ENCODE results near the gene IGF2.
"Not testable (repeated sequence)": the region's sequence is repeated elsewhere in the genome, so short reads cannot be mapped to it uniquely, and the experiment has no call there.

The IGF2 gene

DNA sequence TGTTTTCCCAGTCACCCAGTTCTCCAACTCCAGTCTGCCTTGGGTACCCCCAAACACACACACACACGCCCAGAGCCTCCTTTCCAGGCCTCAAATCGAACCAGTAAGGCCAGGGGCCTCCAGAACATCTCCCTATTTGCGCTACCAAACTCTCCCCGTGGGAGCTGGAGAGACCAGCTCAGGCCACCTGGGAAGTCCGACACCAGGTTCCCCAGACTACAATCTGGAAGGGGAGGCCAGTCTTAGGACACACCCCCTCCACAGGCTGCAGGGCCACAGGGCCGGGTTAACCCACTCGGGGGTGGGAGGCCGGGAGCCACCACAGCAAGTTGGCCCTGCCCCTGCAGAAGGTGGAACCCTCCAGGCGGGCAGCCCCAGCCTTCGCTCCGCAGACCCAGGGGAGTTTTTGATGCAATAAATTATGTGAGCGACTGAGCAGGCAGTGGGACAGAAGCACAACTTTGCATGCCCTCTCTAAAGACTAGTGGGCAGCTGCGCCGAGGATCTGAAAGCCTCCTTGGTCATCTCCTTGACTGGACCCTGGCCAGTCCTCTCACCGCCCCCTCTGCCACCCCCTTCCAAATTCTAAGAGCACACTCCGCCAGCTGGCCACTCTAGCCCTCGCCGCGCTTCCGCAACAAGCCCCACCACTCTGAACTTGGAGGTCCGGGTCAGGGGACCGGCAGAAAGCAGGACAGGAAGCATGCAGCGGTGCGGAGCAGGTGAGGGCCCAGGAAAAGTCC is 2.8 kb downstream of the IGF2 start:
- DNase-seq (ENCODE audit: low read depth) = no peak

DNA sequence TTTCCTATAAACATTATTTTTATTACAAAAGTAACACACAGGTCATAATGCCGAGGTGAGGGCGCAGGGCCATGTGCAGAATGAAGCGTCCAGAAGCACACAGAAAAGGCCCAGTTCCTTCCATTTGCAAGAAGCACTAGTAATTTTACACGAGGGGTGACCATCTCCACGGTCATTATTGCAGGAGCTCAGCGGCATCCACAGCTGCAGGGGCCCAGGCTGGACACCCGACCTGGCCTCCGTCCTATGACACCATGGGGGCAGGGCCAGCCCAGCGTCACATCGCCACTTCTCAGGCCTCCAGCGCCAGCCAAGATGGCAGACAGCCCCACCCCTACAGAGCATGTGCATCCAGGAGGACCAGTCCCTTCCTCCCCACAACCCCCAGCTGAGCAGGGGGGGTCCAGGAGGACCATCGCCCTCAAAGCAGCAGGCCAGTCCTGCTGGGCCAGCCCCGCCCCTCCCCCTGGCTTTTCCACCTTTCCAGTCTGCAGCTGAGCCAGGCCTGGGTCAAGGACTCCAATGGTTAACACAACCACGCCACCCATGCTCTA is 3.5 kb downstream of the IGF2 start:
- no peak for DNase-seq (ENCODE audit: low read depth)

DNA sequence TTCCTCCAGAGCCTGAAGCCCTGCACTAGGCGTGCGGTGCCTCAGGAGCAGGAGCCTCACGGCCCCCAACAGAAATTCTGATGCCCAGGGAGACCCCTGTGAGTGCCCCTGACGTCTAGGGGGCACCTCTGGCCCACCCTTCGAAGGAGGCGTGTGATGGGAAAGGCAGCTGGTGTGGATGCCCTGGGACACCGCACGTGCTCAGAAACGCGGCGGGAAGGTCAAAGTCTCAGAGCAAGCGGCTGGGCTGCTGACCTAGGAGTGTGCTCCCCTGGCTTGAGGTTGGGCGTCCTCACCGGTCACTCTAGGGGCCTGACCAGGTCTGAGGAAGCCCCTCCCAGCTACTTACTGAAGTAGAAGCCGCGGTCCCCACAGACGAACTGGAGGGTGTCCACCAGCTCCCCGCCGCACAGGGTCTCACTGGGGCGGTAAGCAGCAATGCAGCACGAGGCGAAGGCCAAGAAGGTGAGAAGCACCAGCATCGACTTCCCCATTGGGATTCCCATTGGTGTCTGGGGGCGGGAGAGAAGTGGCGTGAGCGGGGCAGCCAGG is 4.1 kb downstream of the IGF2 start:
- no peak for DNase-seq (ENCODE audit: low read depth)

DNA sequence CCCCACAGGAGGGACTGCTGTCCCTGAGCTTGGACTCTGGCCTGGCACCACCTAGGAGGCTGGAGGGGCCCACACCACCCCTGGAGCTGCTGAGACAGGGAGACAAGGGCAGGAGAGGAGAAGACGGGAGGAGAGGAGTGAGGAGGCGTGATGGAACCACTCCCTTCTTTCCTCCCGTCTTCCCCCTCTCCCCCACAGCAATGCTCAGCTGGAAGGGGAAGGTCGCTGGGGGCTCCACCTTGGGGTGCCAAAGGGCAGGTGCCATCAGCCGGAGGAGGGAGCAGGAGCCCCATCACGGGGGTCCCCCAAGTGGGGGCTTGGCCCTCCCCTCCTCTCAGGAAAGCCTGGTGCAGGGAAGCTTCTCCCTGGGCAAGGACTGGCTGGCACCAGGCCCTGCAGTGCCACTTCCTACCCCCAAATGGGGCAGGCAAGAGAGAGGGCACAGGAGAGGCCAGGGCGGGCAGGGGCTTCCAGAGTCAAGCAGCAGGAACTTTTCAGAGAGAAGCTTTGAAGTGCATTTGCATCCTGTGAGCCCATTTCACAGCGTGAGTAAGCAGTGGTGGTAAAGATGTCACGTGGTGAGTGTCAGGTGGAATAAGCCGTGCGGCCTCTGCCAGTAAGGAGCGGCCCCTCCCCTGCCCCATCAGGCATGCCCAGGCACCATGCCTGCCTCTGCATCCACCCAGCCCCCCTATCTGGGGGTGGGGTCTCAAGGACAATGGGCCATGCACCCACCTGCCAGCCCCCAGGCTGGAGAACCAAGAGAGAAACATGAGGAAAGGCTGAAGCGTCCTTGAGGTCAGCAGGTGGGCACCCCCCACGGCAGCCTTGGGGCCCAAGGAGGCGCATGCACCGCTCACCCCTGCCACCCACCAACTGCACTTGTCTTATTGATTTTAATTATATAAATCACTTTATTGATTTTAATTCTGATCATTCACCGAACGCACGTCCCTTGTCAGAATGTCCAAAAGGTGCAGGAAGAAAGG is 4.9 kb downstream of the IGF2 start:
- no peak for DNase-seq (ENCODE audit: low read depth)

DNA sequence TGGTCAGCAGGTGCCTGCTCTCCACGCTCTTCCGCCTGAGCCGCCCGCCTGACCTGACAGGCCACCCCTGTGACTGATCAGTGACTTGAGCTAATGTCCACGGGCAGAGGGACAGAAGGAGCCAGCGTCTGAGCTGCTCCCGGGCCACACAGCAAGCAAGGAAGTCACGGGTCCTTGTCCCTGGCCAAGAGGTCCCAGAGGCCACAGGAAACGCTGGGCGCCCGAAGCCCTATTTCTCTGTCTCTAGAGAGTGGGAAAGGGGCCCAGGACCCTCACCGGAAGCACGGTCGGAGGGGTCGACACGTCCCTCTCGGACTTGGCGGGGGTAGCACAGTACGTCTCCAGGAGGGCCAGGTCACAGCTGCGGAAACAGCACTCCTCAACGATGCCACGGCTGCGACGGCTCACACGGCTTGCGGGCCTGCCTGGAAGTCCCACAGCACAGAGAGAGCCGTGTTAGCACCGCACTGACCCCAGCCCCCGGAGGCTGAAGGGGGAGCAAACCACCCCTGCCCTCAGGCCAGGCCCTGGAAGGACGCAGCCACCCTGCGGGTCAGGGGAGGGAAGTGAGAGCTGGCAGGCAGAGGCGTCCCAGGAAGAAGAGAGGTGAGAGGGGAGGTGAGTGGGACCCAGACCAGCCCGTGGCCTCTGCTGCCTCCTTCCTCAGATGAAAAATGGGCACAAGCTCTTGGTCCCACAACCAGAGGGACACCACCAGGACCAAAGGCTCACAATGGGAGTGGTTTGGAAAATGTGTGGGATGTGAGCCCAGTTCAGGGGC is 5.8 kb downstream of the IGF2 start:
- no peak for DNase-seq (ENCODE audit: low read depth)

DNA sequence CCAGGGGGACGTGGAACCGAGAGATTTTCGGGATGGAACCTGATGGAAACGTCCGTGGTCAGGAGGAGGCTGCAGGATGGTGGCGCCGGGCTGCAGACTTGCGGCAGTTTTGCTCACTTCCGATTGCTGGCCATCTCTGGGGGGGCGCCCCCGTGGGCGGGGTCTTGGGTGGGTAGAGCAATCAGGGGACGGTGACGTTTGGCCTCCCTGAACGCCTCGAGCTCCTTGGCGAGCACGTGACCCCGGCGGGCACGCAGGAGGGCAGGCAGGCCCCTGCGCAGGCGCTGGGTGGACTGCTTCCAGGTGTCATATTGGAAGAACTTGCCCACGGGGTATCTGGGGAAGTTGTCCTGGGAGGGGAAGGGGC is 6.3 kb downstream of the IGF2 start:
- no peak for DNase-seq (ENCODE audit: low read depth)

DNA sequence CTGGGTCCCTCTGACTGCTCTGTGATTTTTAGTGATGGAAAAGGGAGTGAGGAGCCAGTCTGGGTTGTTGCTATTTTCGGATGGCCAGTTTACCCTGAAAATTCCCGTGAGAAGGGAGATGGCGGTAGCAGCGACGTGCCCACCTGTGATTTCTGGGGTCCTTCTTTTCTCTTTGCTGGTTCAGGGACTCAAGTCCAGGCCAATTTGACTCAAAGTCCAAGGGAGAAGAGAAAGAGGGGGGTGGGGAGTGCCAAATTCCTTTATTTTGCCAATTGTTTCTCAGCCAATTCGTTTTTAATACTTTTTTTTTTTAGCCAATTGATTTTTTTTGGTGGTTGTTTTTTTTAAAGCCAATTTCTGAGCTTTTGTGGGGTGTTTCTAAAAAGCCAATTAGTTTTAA is 6.9 kb downstream of the IGF2 start:
- DNase-seq (ENCODE audit: low read depth) = no peak

DNA sequence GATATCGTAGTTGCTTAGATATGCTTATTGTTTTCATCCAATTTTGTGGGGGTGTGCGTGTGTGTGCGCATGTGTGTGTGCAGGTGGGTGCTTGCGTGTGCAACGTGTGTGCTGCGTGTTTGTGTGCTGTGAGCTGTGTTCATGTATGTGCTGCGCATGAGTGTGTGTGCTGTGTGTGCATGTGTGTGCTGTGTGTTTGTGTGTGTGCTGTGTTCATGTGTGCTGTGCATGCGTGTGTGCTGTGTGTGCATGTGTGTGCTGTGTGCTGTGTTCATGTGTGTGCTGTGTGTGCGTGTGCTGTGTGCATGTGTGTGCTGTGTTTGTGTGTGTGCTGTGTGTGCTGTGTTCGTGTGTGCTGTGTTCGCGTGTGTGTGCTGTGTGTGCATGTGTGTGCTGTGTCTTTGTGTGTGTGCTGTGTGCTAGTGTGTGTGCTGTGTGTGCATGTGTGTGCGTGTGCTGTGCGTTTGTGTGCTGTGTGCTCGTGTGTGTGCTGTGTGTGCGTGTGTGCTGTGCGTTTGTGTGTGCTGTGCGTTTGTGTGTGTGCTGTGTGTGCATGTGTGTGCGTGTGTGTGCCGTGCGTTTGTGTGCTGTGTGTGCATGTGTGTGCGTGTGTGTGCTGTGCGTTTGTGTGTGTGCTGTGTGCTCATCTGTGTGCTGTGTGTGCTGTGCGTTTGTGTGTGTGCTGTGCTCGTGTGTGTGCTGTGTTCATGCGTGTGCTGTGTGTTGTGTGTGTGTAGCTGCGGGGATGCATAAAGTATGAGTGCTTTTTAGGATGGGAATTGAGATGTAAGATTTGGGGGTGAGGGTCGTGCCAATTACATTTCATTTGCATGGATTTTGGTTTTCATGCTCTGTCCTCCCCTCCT is 7.6 kb downstream of the IGF2 start:
- DNase-seq (ENCODE audit: low read depth) = no peak

DNA sequence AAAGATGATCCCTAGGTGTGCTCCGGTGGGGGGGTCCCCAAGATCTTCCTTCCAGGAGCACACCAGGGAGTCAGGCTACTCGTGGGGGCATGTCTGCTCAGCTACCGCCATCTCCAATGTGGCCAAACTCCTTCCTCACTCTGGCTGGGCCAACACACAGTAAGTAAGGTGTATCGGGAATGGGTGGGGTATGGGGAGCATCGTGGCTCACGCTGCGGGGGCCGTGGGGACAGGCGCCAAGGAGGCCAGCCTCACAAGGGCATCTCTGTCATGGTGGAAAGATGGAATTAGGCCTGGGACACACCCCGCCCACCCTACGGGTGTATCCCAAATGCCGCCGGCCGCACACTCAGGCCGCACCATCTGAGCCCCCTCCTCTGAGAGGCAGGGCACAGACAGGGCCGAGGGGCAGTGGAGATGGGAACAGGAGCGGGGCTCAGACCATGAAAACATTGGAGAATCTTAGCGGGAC is 8.3 kb downstream of the IGF2 start:
- DNase-seq (ENCODE audit: low read depth) = no peak

DNA sequence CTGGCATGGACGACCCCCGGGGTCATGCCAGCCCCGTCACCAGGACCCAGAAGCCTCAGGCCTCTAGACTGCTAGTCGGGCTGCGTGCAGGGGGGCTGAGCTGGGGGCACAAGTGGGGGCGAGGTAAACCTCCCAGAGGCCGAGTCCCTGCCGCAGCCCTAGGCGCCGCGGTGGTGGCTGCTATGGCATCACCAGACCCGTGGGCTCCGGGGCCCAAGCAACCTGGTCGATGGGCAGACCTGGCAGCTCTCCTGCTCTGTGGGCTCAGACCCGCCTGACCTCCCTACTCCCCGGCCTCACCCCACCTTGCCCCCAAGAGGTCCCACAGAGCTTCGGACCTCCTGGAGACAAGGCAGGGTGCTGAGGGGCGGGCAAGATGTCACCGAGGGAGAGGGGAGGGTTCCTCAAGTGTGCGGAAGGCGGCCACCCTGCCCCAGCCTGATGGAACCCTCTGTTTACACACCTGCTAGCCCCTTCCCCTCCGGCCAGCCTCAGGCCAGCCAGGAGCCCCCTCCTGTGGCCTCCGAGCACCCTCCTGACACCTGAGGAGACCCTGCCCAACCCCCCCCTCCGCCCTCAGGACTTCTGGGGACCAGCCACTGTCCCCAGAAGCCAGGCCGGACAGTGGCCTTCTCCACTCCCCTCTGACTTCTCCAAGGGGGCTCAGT is 9.4 kb downstream of the IGF2 start:
- no peak for DNase-seq (ENCODE audit: low read depth)

DNA sequence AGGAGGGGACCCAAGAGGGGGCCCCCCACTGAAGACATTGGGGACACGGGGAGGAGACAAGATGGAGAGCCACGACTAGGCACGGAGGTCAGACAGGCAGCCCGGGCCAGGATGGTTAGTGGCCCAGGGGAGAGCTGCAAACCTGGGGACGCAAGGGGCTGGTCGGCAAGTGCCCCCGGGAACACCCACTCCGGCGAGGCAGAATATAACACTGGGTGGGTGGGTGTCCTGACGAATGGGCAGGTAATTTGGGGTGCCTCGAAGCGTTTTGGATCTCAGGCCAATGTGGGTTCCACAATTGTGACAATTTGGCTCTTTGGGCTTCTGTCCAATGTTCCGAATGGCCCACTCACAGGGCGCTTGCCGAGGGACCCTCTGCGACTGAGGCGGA is 9.9 kb downstream of the IGF2 start:
- no peak for DNase-seq (ENCODE audit: low read depth)

DNA sequence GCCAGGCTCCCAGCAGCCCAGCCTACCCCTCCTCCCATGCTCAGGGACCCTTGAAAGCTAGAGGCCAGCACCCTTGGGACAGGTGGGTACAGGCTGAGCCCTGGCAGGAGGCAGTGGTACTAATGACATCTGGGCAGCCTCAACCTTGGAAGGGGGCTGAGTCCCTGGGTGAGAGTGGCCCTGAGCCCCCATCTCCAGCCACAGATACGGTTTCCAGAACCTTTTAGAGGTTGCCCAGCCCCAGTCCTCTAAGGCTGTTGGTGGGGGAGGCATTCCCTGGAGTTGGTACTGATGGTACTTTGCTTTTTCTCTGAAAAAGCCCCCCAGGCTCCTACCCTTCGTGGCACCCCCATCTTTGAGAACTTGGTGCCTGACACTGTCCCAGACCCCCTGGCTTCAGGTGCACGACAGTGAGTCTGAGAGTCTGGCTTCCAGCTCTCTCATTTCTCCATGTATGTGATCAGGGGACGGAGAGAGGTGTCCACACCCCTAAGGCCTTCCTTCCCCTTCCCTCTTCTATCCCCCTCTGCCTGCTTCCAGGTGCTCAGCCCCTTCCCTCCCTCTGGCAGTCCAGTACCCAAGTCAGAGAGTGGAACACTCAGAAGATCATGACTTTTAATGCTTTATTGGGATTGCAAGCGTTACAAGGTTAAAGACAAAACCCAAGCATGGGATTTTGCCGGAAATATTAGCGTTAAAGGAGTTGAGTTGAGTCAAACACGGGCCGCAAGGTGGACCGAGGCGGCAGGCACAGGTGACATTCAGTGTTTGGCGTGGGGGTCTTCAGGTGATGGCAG is 10.5 kb downstream of the IGF2 start:
- DNase-seq (ENCODE audit: low read depth) = no peak

DNA sequence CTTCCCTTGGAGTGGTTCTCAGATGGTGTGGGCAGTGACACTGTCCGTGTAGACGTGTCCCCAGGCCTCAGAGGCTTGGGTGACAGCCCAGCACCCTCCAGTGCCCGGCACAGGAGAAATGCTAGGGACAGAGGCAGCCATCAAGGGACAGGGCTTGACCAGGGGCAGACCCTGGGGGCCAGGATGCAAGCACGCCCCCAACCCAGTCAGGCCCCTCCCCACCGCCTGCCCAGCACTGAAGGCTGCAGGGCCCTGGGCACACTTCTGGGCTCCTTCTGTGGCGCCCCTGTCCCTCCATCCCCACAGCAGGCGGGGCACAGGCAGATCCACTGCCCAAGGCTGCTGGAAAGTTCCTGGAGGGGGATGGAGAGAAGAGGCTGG is 11.1 kb downstream of the IGF2 start:
- no peak for DNase-seq (ENCODE audit: low read depth)

DNA sequence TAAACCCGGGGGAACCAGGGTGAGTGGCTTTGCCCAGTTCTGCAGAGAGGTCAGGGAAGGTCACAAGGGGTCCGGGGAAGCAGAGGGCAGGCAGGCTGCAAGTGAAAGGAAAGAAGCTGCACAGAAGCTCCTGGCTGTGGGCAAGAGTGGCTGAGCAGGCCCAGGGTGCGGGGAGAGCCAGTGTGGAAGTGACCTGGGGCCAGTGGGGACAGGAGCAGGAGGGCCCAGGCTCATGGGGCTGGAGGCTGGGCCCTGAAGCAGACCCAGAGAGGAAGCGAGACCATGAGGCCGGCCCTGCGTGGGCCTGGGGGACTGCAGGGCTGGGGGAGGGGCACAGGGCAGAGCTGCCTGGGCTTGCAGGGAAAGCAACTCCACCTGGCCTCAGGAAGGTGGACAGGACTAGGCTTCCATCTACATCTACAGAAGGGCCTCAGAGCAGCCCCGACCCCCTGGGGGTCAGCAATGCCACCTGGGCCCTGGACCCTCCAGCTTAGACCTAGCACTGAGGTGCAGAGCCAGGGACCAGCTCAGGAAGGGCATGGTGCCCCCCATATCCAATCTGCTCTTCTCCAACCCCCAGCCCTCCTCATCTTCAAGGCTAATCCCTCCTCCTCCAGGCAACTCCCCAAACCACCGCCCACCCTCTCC is 11.6 kb downstream of the IGF2 start:
- no peak for DNase-seq (ENCODE audit: low read depth)

DNA sequence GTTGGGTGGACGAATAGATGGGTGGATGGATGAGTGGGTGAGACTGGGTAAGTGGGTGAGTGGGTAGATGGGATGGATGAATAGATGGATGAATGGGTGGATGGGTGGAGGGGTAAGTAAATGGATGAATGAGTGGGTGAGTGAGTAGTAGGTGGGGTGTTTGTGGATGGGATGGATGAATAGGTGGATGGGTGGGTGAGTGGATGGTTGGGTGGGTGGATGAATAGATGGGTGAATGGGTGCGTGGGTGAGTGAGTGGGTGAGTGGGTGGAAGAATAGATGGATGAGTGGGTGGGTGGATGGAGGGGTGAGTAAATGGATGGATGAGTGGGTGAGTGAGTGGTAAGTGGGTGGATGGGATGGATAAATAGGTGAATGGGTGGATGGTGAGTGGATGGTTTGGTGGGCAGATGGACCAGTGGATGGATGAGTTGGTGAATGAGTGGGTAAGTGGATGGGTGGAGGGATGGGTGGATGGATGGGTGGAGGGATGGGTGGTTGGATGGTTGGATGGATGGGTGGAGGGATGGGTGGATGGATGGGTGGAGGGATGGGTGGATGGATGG is 12.6 kb downstream of the IGF2 start:
- no peak for DNase-seq (ENCODE audit: low read depth)

DNA sequence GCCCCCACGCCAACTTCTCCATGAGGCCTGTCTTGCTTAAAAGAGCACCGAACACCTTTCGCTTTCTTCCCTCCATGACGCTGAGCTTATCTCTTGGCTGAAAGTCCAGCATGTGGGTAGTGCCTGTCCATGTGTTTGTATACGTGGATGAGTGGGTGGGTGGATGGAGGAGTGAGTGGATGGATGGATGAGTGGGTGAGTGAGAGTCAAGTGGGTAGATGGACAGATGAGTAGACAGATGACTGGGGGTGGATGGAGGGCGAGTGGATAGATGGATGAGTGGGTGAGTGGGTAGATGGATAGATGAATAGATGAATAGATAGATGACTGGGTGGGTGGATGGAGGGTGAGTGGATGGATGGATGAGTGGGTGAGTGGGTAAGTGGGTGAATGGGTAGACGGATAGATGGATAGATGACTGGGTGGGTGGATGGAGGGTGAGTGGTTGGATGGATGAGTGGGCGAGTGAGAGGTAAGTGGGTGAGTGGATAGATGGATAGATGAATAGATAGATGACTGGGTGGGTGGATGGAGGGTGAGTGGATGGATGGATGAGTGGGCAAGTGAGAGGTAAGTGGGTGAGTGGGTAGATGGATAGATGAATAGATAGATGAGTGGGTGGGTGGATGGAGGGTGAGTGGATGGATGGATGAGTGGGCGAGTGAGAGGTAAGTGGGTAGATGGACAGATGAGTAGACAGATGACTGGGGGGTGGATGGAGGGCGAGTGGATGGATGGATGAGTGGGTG is 14.3 kb downstream of the IGF2 start:
- DNase-seq (ENCODE audit: low read depth) = not testable (repeated sequence)

DNA sequence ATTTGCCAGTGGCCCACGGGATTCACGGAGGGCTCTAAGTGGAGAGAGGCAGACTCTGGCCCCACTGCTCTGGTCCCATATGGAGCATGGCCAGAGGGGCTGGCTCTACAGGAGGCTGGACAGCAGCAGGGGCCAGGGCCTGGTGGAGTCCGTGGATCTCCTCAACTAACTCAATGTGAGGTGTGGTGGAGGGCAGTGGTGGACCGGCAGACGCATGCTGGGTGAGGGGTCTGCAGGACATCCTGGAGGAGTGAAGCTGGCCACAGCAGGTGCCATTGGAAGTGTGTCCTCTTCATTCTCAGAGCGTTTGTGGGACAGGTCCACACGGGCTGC is 15.6 kb downstream of the IGF2 start:
- no peak for DNase-seq (ENCODE audit: low read depth)

Measured in activated T-helper 9 cell treated with anti-CD3 and anti-CD28 coated beads, Interleukin-2, amount 50 U/mL, for 16 hours (primary cell).